Lower lobe of right lung (tissue), 2 donors: Measurements from ENCODE around the gene LYSMD1. TPM values are rescaled to one million over a fixed set of nuclear protein-coding genes. Genes with fewer than 3 reads are reported as not detected.
"Not testable (repeated sequence)": the region's sequence is repeated elsewhere in the genome, so short reads cannot be mapped to it uniquely, and the experiment has no call there.

ENCODE experiments used
- ATAC-seq, 2 donors: fragments of 200-7000 bp; cut with Tn5 transposase; one replicate each; pipeline ENCODE4 v1.9.1; 2020 to 2022; ENCODE audit warnings: mild to moderate bottlenecking in 2 of 2, moderate library complexity in 2 of 2
- DNase-seq: peaks from one replicate; pipeline ENCODE4 v3.0.0-alpha.2; 2020
- H3K27ac ChIP-seq: fragments of 200-600 bp; one replicate; pipeline ENCODE4 v1.8.0; 2022
- H3K27me3 ChIP-seq: fragments of 200-600 bp; one replicate; pipeline ENCODE4 v1.8.0; 2022; ENCODE audit warnings: low read depth
- H3K36me3 ChIP-seq: fragments of 200-600 bp; one replicate; pipeline ENCODE4 v1.8.0; 2022; ENCODE audit warnings: mild to moderate bottlenecking
- H3K4me1 ChIP-seq: fragments of 200-600 bp; one replicate; pipeline ENCODE4 v1.8.0; 2022
- H3K4me3 ChIP-seq: fragments of 200-600 bp; one replicate; pipeline ENCODE4 v1.8.0; 2022; ENCODE audit warnings: mild to moderate bottlenecking
- H3K9me3 ChIP-seq: fragments of 200-600 bp; one replicate; pipeline ENCODE4 v1.8.0; 2022
- intact Hi-C: fragments of 100-400 bp; cut with DNase I; formaldehyde crosslinking; loops from one replicate; pipeline ENCODE4 v1.11.0; 2022
- total RNA-seq: library from RNA; stranded (reverse); fragmentation: NEBNext Ultra II Directional; extraction: Animal tissue kit (Norgen Biotek cat#: 25700); gene quantifications from one replicate; pipeline ENCODE4 v1.2.1, GENCODE V29; 2021
- TF ChIP-seq, protein P1 (sequence below): fragments of 200-600 bp; IDR thresholded peaks from one replicate; pipeline ENCODE4 v1.8.0; 2022; ENCODE audit warnings: antibody characterized with exemption, mild to moderate bottlenecking
- donor health status: DM: no; HTN: yes; CAD: no; lungs with severe emphysema.

Gene LYSMD1
- total RNA-seq, 1 donor from 2014 or later, result 6.5 TPM

- H3K27ac ChIP-seq, result no peak overlapping the region
- H3K36me3 ChIP-seq, result no peaks in the 10 kb centered on the region
- TF ChIP-seq, protein P1, sequence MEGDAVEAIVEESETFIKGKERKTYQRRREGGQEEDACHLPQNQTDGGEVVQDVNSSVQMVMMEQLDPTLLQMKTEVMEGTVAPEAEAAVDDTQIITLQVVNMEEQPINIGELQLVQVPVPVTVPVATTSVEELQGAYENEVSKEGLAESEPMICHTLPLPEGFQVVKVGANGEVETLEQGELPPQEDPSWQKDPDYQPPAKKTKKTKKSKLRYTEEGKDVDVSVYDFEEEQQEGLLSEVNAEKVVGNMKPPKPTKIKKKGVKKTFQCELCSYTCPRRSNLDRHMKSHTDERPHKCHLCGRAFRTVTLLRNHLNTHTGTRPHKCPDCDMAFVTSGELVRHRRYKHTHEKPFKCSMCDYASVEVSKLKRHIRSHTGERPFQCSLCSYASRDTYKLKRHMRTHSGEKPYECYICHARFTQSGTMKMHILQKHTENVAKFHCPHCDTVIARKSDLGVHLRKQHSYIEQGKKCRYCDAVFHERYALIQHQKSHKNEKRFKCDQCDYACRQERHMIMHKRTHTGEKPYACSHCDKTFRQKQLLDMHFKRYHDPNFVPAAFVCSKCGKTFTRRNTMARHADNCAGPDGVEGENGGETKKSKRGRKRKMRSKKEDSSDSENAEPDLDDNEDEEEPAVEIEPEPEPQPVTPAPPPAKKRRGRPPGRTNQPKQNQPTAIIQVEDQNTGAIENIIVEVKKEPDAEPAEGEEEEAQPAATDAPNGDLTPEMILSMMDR, result no peak
- intact Hi-C loops, result no loop called here
- no peak for ATAC-seq
- no peaks in the 10 kb centered on the region for H3K27me3 ChIP-seq
- peaks cover 18% of the 10 kb centered on the region for H3K4me1 ChIP-seq
- DNase-seq, result no peak
- no peaks in the 10 kb centered on the region for H3K9me3 ChIP-seq
- no peak overlapping the region for H3K4me3 ChIP-seq
These were observed 28.2 kb upstream of the LYSMD1 start for GRCh38 chr1:151193856-151194255.

DNA sequence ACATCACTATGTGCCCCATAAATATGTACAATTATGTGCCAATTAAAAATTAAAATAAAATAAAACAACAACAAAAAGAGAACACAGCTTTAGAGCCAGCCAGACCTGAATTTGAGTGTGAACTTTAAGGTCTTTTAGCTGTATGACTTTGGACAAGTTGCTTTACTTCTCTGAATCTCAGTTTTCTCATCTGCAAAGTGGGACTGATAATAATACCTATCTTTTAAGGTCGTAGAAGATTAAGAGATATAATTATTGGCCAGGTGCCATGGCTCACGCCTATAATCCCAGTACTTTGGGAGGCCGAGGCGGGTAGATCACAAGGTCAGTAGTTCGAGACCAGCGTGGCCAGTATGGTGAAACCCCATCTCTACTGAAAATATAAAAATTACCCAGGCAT lies 27.6 kb upstream of the LYSMD1 start:
- peaks cover 23% of the 10 kb centered on the region for H3K4me1 ChIP-seq
- no peaks in the 10 kb centered on the region for H3K36me3 ChIP-seq
- DNase-seq (no peak), ATAC-seq (no peak)
- intact Hi-C loops, result no loop called here
- H3K9me3 ChIP-seq, result no peaks in the 10 kb centered on the region
- TF ChIP-seq, protein P1, result no peak
- H3K27ac ChIP-seq, result no peak overlapping the region
- no peak overlapping the region for H3K4me3 ChIP-seq
- H3K27me3 ChIP-seq, result no peaks in the 10 kb centered on the region

- ATAC-seq, result no peak
- Histone ChIP-seq H3K4me3 (no peak overlapping the region), H3K27ac (no peak overlapping the region), H3K9me3 (no peaks in the 10 kb centered on the region), H3K27me3 (no peaks in the 10 kb centered on the region), H3K4me1 (peaks cover 30% of the 10 kb centered on the region), H3K36me3 (no peaks in the 10 kb centered on the region)
- TF ChIP-seq, protein P1, result no peak
- intact Hi-C loops, result no loop called here
- no peak for DNase-seq
These were observed 26.3 kb upstream of the LYSMD1 start for GRCh38 chr1:151192047-151192446.

- TF ChIP-seq, protein P1, result peak; percentile 27
- no peaks in the 10 kb centered on the region for H3K9me3 ChIP-seq
- H3K27ac ChIP-seq, result peak within 1 kb of the TSS; percentile 84
- peaks cover 11% of the 10 kb centered on the region for H3K36me3 ChIP-seq
- no peaks in the 10 kb centered on the region for H3K27me3 ChIP-seq
- DNase-seq, result peak; percentile 90
- peak within 1 kb of the TSS; percentile 82 for H3K4me3 ChIP-seq
- peaks cover 21% of the 10 kb centered on the region for H3K4me1 ChIP-seq
- ATAC-seq, result peak; percentile 97 to 98
- intact Hi-C loops, result no loop called here
These were observed 24.1 kb upstream of the LYSMD1 start, which contains the start of gene VPS72 for GRCh38 chr1:151189637-151190445. Gene VPS72 (minus strand): TSS chr1:151190197. CDS start chr1:151190121, 76 bp downstream.

DNA sequence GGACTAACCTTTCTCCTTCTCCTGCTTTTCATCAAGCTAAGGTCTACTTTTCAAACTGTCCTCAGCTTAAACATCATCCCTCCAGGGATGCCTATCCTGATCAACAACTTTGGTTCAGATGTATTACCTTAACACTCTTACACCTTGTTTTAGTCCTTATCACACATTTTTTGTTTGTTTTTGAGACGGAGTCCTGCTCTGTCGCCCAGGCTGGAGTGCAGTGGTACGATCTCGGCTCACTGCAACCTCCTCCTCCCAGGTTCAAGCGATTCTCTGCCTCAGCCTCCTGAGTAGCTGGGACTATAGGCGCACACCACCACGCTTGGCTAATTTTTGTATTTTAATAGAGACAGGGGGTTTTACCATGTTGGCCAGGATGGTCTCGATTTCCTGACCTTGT lies 23.0 kb upstream of the LYSMD1 start:
- H3K27me3 ChIP-seq, intact Hi-C loops, DNase-seq, H3K9me3 ChIP-seq, ATAC-seq, H3K27ac ChIP-seq: not testable (repeated sequence)
- peaks cover 21% of the 10 kb centered on the region for H3K4me1 ChIP-seq
- peaks cover 23% of the 10 kb centered on the region for H3K36me3 ChIP-seq
- peak overlapping the region; percentile 82 for H3K4me3 ChIP-seq

GRCh38 chr1:151187205-151187604 lies 21.5 kb upstream of the LYSMD1 start:
- DNase-seq (no peak), ATAC-seq (no peak)
- intact Hi-C loops, result no loop called here
- TF ChIP-seq, protein P1, result no peak
- Histone ChIP-seq H3K4me1 (peaks cover 21% of the 10 kb centered on the region), H3K27me3 (no peaks in the 10 kb centered on the region), H3K36me3 (peaks cover 37% of the 10 kb centered on the region), H3K27ac (no peak overlapping the region), H3K4me3 (no peak overlapping the region), H3K9me3 (no peaks in the 10 kb centered on the region)
